GM21390 (cell line): ENCODE measurements around the gene RAD50.
"Not testable (repeated sequence)": the region's sequence is repeated elsewhere in the genome, so short reads cannot be mapped to it uniquely, and the experiment has no call there.

Experiments used
- ATAC-seq: cut with Tn5 transposase; IDR thresholded peaks from one replicate; pipeline ENCODE4 v1.9.1; 2021; ENCODE audit not compliant: unreplicated experiment

RAD50 gene

DNA sequence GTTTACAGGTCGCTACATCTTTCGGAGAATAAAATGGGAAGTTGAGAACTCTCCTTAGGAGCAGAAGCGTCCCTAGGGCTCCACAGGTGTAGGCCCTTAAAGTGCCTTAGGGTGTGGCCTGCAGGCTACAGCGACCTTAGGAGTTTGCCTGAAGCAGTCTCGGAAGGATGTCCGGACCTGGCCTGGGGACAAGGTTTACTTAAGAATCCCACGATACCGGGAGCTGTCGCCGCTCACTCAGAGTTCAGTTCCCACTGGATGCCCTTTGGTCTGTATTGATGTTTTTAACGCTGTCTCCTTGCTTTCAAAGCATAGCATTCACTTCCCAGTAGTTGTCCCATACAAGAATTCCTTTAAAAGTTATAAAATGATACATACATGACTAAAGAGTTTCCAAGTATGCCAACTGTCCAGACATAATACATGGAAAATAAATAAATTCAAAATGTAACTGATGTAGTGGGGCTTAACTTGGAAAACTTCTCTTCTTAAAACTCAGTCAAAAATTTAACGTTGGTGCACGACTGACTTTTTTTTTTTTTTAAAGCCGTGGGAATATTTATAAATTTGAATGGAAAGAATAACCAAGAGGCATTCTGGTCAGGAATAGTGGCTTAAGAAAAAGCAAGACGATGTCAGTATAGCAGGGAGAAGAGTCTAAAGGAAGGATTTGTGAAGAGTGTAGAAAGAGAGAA lies 848 bp downstream of the RAD50 start:
- no peak for ATAC-seq

GRCh38 chr5:132559383-132560060 lies 2.7 kb downstream of the RAD50 start:
- no peak for ATAC-seq

DNA sequence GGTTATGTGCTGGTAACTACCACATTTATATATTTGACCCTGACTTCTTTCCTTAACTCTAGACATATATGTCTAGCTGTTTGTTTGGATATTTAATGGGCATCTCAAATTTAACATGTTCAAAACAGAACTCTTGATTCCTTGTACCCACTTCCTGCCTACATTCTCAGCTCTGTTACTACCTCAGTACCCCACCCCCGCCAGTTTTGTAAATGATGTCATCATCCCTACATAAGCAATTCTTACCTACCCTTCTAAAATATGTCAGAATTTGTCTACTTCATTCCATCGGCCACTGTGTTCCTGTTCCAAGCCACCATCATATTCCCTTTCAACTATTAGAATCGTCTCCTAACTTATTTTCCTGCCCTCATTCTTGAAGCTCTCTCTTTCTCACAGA lies 4.8 kb downstream of the RAD50 start:
- ATAC-seq, result no peak

DNA sequence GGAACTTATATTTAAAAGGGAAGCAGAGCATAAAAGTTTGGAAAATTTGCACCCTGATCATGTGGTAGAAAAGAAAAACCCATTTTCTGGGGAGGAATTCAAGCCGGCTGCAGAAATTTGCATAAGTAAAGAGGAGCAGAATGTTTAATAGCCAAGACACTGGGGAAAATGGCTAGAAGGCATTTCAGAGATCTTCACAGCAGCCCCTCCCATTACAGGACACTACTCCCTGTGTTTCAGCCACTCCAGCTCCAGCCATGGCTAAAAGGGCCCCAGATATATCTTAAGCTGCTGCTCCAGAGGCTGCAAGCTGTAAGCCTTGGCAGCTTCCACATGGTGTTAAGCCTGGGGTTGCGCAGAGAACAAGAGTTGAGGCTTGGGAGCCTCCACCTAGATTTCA lies 7.8 kb downstream of the RAD50 start:
- ATAC-seq, result not testable (repeated sequence)

GRCh38 chr5:132566657-132567056 lies 9.9 kb downstream of the RAD50 start:
- no peak for ATAC-seq

DNA sequence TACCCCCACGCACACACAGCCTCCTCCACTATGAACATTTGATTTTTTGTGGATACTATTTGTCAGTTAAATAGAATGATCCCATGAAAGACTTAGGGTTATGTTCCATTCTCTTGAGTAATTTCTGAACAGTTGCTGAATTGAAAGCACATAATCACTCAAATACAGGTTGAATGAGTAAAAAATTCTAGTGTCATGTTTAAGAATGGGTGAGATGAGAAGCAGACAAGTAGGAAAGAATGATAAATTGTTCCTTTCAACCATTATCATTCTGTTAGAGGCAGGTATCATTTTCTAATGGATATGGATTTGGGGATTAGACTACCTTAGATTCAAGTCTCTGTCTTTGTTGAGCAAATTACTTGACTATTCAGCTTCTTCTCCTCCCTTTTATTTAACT lies 19.3 kb downstream of the RAD50 start:
- no peak for ATAC-seq

- ATAC-seq, result not testable (repeated sequence)
Measured at GRCh38 chr5:132584560-132584959, 27.8 kb downstream of the RAD50 start.

DNA sequence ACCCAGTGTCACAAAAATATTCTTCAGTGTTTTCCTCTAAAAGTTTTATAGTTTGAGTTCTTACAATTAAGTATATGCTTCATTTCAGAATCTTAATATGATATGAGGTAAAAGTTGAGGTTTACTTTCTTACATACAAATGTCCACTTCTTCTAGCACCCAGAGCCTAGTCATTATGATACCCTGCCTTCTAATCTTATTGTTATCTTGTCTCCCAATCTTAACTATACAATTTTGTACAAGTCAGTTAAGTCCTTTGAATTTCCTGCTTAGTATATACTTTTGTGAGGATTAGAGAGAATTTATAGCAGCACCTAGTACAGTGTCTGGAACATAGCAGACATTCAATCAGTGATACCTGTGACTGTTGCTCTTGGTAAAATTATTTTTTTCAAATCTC lies 29.3 kb downstream of the RAD50 start:
- ATAC-seq, result no peak

GRCh38 chr5:132589467-132589866 lies 32.7 kb downstream of the RAD50 start:
- ATAC-seq, result no peak

DNA sequence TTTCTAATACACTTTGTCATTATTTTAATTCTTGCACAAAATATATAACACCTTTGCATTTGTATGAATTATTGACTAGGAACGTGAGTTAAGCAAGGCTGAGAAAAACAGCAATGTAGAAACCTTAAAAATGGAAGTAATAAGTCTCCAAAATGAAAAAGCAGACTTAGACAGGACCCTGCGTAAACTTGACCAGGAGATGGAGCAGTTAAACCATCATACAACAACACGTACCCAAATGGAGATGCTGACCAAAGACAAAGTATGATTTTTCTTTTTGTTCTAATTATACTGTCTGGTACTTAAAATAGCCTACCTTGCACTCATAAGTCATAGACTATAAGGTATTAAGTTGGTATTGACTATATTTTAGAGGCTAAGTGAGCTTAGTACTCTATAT lies 34.4 kb downstream of the RAD50 start:
- no peak for ATAC-seq

- no peak for ATAC-seq
Measured at GRCh38 chr5:132592521-132592920, 35.7 kb downstream of the RAD50 start.

- ATAC-seq, result no peak
Measured at GRCh38 chr5:132594170-132594569, 37.4 kb downstream of the RAD50 start.

GRCh38 chr5:132595624-132596023 lies 38.8 kb downstream of the RAD50 start:
- no peak for ATAC-seq

DNA sequence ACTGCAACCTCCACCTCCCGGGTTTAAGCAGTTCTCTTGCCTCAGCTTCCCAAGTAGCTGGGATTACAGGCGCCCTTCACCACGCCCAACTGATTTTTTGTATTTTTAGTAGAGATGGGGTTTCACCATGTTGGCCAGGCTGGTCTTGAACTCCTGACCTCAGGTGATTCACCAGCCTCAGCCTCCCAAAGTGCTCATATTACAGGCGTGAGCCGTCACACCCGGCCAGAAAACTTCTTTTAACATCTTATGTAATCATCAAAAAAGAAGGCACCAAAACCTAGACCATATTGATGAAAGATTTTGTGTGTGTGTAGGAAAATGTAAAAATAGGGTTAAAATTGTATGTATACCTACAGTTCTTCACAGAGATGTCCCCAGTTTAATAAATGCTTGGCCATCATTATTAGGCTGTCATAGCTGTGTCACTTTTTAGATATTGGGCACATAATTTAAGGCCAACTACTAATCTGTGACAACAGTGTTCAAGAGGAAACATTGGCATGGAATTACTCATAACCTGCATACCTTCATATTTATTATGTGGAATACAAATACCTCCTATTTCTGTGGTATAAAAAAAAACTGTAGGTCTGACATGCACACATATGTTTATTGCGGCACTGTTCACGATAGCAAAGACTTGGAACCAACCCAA lies 44.4 kb downstream of the RAD50 start:
- ATAC-seq, result no peak

- ATAC-seq, result no peak
Measured at GRCh38 chr5:132607095-132607494, 50.3 kb downstream of the RAD50 start.

- ATAC-seq, result no peak
Measured at GRCh38 chr5:132608107-132608506, 51.3 kb downstream of the RAD50 start.

- no peak for ATAC-seq
Measured at GRCh38 chr5:132611965-132612364, 55.2 kb downstream of the RAD50 start.

DNA sequence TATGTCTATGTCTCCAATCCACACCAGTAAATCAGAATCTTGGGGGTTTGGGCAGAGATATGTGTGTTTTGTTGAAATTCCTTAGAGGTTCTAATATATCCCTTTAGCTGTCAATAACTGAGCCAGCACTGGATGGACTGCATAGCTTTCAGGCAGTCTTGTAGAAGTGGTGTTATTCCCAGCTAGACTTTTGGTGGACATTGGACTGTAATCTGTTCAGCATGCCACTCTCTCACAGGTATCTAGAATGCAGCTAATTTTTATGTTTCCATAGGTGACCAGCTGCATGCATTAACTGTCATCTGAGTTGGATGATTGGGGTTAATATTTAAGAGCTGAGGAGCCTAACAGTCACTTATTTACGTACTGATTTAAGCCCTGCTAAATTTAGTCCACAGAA lies 56.1 kb downstream of the RAD50 start:
- no peak for ATAC-seq

- ATAC-seq, result no peak
Measured at GRCh38 chr5:132621699-132622098, 64.9 kb downstream of the RAD50 start.

GRCh38 chr5:132622608-132623007 lies 65.8 kb downstream of the RAD50 start:
- no peak for ATAC-seq

DNA sequence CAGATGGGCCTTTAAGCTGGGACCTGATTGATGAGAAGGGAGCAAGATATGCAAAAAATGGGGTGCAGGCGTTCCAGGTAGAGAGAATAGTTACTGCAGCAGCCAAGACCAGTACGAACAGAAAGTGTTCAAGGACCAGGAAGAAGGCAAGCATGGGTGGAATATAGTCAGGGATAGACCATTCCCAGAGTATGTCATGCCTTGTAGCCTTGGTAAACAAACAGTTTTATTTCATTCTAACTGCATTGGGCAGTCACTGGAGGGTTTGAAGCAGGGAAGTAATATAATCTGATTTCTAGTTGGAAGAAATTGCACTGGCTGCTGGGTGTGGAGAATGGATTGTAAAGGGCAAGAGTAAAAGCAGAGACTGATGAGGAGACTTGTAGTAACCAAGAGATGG lies 70.7 kb downstream of the RAD50 start:
- no peak for ATAC-seq

DNA sequence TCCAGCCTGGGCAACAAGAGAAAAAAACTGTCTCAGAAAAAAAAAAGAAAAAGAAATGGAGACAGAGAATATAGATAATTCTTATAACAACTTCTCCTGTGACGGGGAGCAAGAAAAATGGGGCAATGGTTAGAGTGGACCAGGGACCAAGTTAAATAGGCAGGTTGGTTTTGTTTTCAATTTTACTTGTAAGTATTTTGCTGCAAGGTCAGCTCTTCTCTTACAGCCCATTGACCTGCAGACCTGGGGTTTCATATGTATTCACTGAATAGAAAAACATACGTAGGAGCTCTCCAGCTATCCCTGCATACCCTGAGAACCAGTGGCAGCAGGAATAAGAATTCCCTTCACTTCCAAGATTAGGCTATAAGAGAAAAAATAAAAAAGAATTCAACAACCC lies 72.0 kb downstream of the RAD50 start:
- ATAC-seq, result no peak
